Trophoblast cell (in vitro differentiated cells and primary cell): Measurements from ENCODE around the gene TEX261.
A peak's percentile ranks its signal among the peaks of the same experiment; 100 is the strongest.

Experiments
- DNase-seq, 2 donors: peaks; one replicate each; pipeline ENCODE4 v3.0.0-alpha.2; 2016
- H2AFZ ChIP-seq: 2 replicates; pipeline ENCODE4 v1.6.1; 2013; ENCODE audit warnings: low read length, moderate library complexity, mild to moderate bottlenecking; ENCODE audit not compliant: insufficient read depth, poor library complexity
- H2AK5ac ChIP-seq: 2 replicates; pipeline ENCODE4 v1.6.1; 2013; ENCODE audit warnings: mild to moderate bottlenecking, low read length
- H2BK120ac ChIP-seq: 2 replicates; pipeline ENCODE4 v1.6.1; 2013; ENCODE audit warnings: low read length, mild to moderate bottlenecking, moderate library complexity; ENCODE audit not compliant: insufficient read depth, poor library complexity
- H2BK12ac ChIP-seq: 2 replicates; pipeline ENCODE4 v1.6.1; 2013; ENCODE audit warnings: mild to moderate bottlenecking, low read length, moderate library complexity
- H2BK5ac ChIP-seq: 2 replicates; pipeline ENCODE4 v1.6.1; 2013; ENCODE audit warnings: low read length, low read depth, moderate library complexity, mild to moderate bottlenecking; ENCODE audit not compliant: poor library complexity
- H3K14ac ChIP-seq: 2 replicates; pipeline ENCODE4 v1.6.1; 2013; ENCODE audit warnings: mild to moderate bottlenecking, low read length
- H3K18ac ChIP-seq: 2 replicates; pipeline ENCODE4 v1.6.1; 2013; ENCODE audit warnings: mild to moderate bottlenecking, low read length
- H3K23ac ChIP-seq: 2 replicates; pipeline ENCODE4 v1.6.1; 2013; ENCODE audit warnings: low read length
- H3K27ac ChIP-seq: 2 replicates; pipeline ENCODE4 v1.5.1; 2013; ENCODE audit warnings: low read depth, mild to moderate bottlenecking, inconsistent platforms, low read length, moderate library complexity
- H3K27me3 ChIP-seq: 2 replicates; pipeline ENCODE4 v1.6.1; 2013; ENCODE audit warnings: inconsistent platforms, mild to moderate bottlenecking, low read length, moderate library complexity; ENCODE audit not compliant: insufficient read depth
- H3K36me3 ChIP-seq, 2 experiments: 1 replicate in 1 of 2; 2 replicates in 1 of 2; pipeline ENCODE4 v1.6.1; 2013; ENCODE audit warnings: low read length in 2 of 2, mild to moderate bottlenecking in 2 of 2, moderate library complexity in 1 of 2; ENCODE audit not compliant: insufficient read depth in 2 of 2, control insufficient read depth in 1 of 2
- H3K4ac ChIP-seq: 2 replicates; pipeline ENCODE4 v1.6.1; 2013; ENCODE audit warnings: low read depth, mild to moderate bottlenecking, low read length, moderate library complexity
- H3K4me1 ChIP-seq, 2 experiments: 1 replicate in 1 of 2; 2 replicates in 1 of 2; pipeline ENCODE4 v1.6.1; 2013; ENCODE audit warnings: low read length in 2 of 2, mild to moderate bottlenecking in 2 of 2, moderate library complexity in 1 of 2; ENCODE audit not compliant: insufficient read depth in 2 of 2, control insufficient read depth in 1 of 2
- H3K4me2 ChIP-seq: 2 replicates; pipeline ENCODE4 v1.6.1; 2013; ENCODE audit warnings: inconsistent platforms, mild to moderate bottlenecking, low read length, moderate library complexity
- H3K4me3 ChIP-seq: 2 replicates; pipeline ENCODE4 v1.5.1; 2013; ENCODE audit warnings: mild to moderate bottlenecking, low read depth, low read length, inconsistent platforms
- H3K79me1 ChIP-seq: one replicate; pipeline ENCODE4 v1.6.1; 2013; ENCODE audit warnings: low read length
- H3K79me2 ChIP-seq: 2 replicates; pipeline ENCODE4 v1.6.1; 2013; ENCODE audit warnings: low read length, mild to moderate bottlenecking; ENCODE audit not compliant: control insufficient read depth, insufficient read depth, poor library complexity
- H3K9ac ChIP-seq: 2 replicates; pipeline ENCODE4 v1.6.1; 2013; ENCODE audit warnings: mild to moderate bottlenecking, low read length
- H3K9me3 ChIP-seq: 2 replicates; pipeline ENCODE4 v1.6.1; 2013; ENCODE audit warnings: low read depth, mild to moderate bottlenecking, control low read depth, inconsistent platforms, low read length; ENCODE audit not compliant: insufficient read depth
- H4K12ac ChIP-seq: 2 replicates; pipeline ENCODE4 v1.6.1; 2013; ENCODE audit warnings: low read depth, mild to moderate bottlenecking, low read length, moderate library complexity
- H4K8ac ChIP-seq: 2 replicates; pipeline ENCODE4 v1.6.1; 2013; ENCODE audit warnings: low read depth, mild to moderate bottlenecking, low read length, moderate library complexity
- H4K91ac ChIP-seq: one replicate; pipeline ENCODE4 v1.6.1; 2013; ENCODE audit warnings: low read depth, mild to moderate bottlenecking, low read length, moderate library complexity
- WGBS: extraction: QIAGEN DNeasy Blood & Tissue Kit; methylation state at CpG from one replicate; pipeline ENCODE4 v1.1.7; 2013; ENCODE audit warnings: missing lambda C conversion rate; ENCODE audit not compliant: insufficient read length, insufficient coverage; ENCODE audit errors: extremely low coverage; 5-methylcytosine and 5-hydroxymethylcytosine counted together

TEX261 gene

DNA sequence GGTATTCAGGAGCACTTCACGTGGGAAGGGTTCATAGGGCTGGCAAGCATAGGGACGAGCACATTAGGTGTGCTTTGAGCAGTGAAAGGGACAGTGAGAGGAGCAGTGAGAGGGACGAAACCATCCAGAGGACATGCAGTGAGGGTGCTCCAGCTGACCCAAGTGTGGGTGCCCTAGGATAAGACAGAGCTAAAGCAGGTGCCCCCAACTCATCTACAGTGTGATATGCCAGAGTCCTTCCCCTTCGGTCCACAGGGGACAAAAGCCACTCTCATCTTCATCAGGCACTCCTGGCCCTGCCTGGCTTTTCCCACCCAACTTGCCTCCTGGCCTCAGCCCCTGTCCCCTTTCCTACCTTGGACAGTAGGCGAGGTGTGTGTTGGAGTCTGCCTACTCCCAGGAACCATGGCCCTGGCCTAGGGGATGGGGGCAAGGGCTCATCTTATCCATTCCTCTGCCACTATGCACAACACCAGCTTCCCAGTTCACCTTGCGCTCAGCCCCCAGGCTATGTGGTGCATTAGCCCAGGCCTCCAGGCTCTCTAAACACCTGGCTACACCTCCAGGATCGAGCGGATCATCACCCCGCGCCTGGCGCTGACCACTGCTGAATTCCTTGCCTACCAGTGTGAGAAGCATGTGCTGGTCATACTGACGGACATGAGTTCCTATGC lies 32.3 kb downstream of the TEX261 start:
- H3K4ac ChIP-seq = no peak overlapping the region
- H2BK5ac ChIP-seq = no peak overlapping the region
- no peak overlapping the region for H3K14ac ChIP-seq
- H3K9ac ChIP-seq = no peak overlapping the region
- H3K9me3 ChIP-seq = peaks cover 2% of the 10 kb centered on the region
- no peak overlapping the region for H2BK12ac ChIP-seq
- no peaks in the 10 kb centered on the region for H3K36me3 ChIP-seq
- peak; percentile 97 to 98 for DNase-seq
- H2BK120ac ChIP-seq = no peak overlapping the region
- H2AK5ac ChIP-seq = no peak overlapping the region
- H4K91ac ChIP-seq = no peak overlapping the region
- no peak overlapping the region for H2AFZ ChIP-seq
- H4K8ac ChIP-seq = no peak overlapping the region
- no peak overlapping the region for H3K4me3 ChIP-seq
- no peak overlapping the region for H3K23ac ChIP-seq
- no peak overlapping the region for H3K27ac ChIP-seq
- peaks cover 3% of the 10 kb centered on the region for H3K27me3 ChIP-seq
- no peak overlapping the region for H3K4me2 ChIP-seq
- H3K18ac ChIP-seq = no peak overlapping the region
- peaks cover 0 to 2% of the 10 kb centered on the region in 2 experiments for H3K4me1 ChIP-seq
- WGBS = no CpG with 5 or more reads among the region's 12 CpGs
- H3K79me1 ChIP-seq = no peaks in the 10 kb centered on the region
- no peak overlapping the region for H4K12ac ChIP-seq
- no peaks in the 10 kb centered on the region for H3K79me2 ChIP-seq

DNA sequence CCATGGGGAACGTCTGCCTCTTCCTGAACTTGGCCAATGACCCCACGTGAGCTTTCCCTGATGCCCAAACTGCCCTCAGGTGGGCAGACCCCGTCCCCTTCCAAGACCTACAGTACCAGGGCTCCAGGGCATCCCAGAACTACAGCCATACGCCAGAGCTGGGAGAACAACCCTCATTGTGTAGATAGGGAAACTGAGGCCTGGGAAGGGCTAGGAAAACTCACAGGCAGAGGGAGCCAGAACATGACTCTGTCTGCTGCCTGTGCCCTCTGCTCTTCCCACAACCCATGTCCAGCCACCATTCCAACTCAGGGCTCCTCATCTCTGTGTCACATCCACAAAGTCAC lies 33.1 kb downstream of the TEX261 start:
- H4K8ac ChIP-seq = no peak overlapping the region
- peaks cover 2% of the 10 kb centered on the region for H3K9me3 ChIP-seq
- no peak overlapping the region for H3K4me3 ChIP-seq
- no peak overlapping the region for H4K12ac ChIP-seq
- no peak overlapping the region for H3K23ac ChIP-seq
- H3K18ac ChIP-seq = no peak overlapping the region
- H2BK120ac ChIP-seq = no peak overlapping the region
- H3K36me3 ChIP-seq = no peaks in the 10 kb centered on the region
- no CpG with 5 or more reads among the region's 4 CpGs for WGBS
- H2AK5ac ChIP-seq = no peak overlapping the region
- peaks cover 0 to 2% of the 10 kb centered on the region in 2 experiments for H3K4me1 ChIP-seq
- H3K79me2 ChIP-seq = no peaks in the 10 kb centered on the region
- H3K14ac ChIP-seq = no peak overlapping the region
- H3K79me1 ChIP-seq = no peaks in the 10 kb centered on the region
- H2AFZ ChIP-seq = no peak overlapping the region
- no peak overlapping the region for H3K4ac ChIP-seq
- peaks cover 3% of the 10 kb centered on the region for H3K27me3 ChIP-seq
- H4K91ac ChIP-seq = no peak overlapping the region
- H3K9ac ChIP-seq = no peak overlapping the region
- H3K27ac ChIP-seq = no peak overlapping the region
- H2BK12ac ChIP-seq = no peak overlapping the region
- H2BK5ac ChIP-seq = no peak overlapping the region
- no peak for DNase-seq
- no peak overlapping the region for H3K4me2 ChIP-seq

DNA sequence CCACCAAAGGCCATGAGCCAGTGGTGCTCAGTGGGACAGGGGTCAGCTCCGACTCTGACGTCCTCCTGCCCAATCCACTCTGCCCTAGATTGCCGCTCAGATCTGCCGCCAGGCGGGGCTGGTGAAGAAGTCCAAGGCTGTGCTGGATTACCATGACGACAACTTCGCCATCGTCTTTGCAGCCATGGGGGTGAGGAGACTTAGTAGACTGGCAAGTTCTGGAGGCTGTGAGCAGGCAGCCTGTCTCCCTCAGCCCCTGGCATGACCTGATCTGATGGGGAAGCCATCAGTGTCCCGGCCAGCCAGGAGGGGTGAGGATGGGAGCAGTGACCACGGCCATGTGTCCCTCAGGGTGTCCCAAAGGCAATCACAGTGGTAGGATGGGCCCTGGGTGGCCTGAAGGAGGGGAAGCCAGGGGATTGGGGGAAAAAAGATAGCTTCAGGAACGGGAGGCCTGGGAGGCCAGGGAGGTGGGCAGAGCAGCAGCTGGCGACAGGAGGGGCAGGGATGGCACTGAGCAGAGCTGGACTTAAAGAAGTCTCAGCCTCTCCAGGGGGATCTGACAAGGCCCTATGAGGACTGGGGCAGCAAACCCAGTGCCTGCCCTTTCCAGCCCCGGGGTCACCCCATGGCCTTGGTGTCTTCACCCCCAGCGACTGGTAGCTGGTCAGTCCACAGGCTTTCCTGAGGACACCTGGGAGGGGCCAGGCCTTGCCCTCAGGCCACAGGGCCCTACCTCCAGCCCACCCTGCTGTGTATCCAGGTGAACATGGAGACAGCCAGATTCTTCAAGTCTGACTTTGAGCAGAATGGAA lies 33.6 kb downstream of the TEX261 start:
- H4K91ac ChIP-seq = no peak overlapping the region
- peak; percentile 69 to 79 for DNase-seq
- no peak overlapping the region for H2BK5ac ChIP-seq
- H3K9me3 ChIP-seq = peaks cover 2% of the 10 kb centered on the region
- H2AK5ac ChIP-seq = no peak overlapping the region
- no peak overlapping the region for H3K23ac ChIP-seq
- no peak overlapping the region for H3K9ac ChIP-seq
- no peak overlapping the region for H4K8ac ChIP-seq
- H3K27ac ChIP-seq = no peak overlapping the region
- H3K18ac ChIP-seq = no peak overlapping the region
- H2BK12ac ChIP-seq = no peak overlapping the region
- no peak overlapping the region for H3K4me2 ChIP-seq
- H3K4ac ChIP-seq = no peak overlapping the region
- no peak overlapping the region for H2BK120ac ChIP-seq
- H3K79me1 ChIP-seq = no peaks in the 10 kb centered on the region
- no peak overlapping the region for H3K14ac ChIP-seq
- H3K4me1 ChIP-seq = peaks cover 0 to 2% of the 10 kb centered on the region in 2 experiments
- H2AFZ ChIP-seq = no peak overlapping the region
- H3K36me3 ChIP-seq = no peaks in the 10 kb centered on the region
- no CpG with 5 or more reads among the region's 14 CpGs for whole genome bisulfite sequencing
- H3K79me2 ChIP-seq = no peaks in the 10 kb centered on the region
- H3K27me3 ChIP-seq = peaks cover 3% of the 10 kb centered on the region
- H4K12ac ChIP-seq = no peak overlapping the region
- H3K4me3 ChIP-seq = no peak overlapping the region

DNA sequence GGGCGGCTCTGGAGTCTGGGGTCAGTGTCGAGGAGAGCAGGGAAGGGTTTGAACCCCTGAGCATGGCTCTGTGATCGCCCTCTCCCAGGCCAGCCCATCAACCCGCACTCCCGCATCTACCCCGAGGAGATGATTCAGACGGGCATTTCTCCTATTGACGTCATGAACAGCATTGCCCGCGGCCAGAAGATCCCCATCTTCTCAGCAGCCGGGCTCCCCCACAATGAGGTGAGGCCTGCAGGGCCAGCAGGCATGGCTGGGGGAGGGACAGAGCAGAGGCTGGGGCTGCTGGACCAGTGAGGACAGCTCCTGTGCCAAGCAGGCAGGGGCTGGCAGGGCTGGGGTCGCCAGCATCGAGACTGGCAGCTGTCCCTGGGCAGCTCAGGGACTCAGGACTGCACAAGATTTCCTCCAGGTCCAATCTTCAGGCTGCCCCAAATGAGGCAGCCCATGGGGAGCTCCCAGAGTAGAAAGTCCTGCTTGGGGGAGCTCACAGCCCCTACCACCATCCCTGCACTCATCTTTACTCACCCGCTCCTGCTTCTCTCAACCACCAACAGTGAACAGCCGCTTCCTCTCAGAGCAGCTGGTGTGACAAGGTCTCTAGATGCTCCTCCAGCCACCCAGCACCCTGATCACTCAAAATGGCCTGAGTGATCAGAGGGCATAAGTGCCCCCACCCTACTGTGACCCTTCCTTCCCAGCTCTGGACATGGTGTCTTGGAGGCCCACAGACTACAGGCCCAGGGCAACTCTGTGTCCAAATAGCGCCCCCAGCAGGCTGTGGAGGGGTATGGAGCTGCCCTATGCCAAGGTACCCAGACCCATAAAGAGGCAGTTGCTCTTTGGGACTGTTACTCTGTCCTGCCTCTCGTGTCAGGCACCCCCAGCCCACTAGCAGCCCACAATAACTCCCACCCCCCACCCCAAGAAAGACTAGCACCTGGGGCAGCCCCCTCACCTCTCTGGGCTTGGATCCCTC lies 34.5 kb downstream of the TEX261 start:
- DNase-seq = peak; percentile 62 to 83
- no CpG with 5 or more reads among the region's 17 CpGs for WGBS
- Histone ChIP-seq H3K18ac (no peak overlapping the region), H3K36me3 (no peaks in the 10 kb centered on the region), H3K23ac (no peak overlapping the region), H3K27ac (no peak overlapping the region), H2BK5ac (no peak overlapping the region), H2BK12ac (no peak overlapping the region), H2AFZ (no peak overlapping the region), H4K12ac (no peak overlapping the region), H3K14ac (no peak overlapping the region), H3K9me3 (no peaks in the 10 kb centered on the region), H3K9ac (no peak overlapping the region), H2AK5ac (no peak overlapping the region), H3K4me2 (no peak overlapping the region), H3K79me1 (no peaks in the 10 kb centered on the region), H3K4ac (no peak overlapping the region), H3K4me3 (no peak overlapping the region), H2BK120ac (no peak overlapping the region), H3K4me1 (peaks cover 0 to 2% of the 10 kb centered on the region in 2 experiments), H3K27me3 (no peaks in the 10 kb centered on the region), H3K79me2 (no peaks in the 10 kb centered on the region), H4K91ac (no peak overlapping the region), H4K8ac (no peak overlapping the region)
